HUES6 (cell line): ENCODE data around the gene PLA2G4B.

Experiments used
- H3K27ac ChIP-seq: 2 replicates; pipeline ENCODE4 v1.7.0; 2013; ENCODE audit warnings: low read depth, mild to moderate bottlenecking, low read length, inconsistent platforms
- H3K27me3 ChIP-seq: 2 replicates; pipeline ENCODE4 v1.6.1; 2013; ENCODE audit warnings: low read length; ENCODE audit not compliant: control insufficient read depth, insufficient read depth
- H3K36me3 ChIP-seq: 2 replicates; pipeline ENCODE4 v1.6.1; 2013; ENCODE audit warnings: low read length; ENCODE audit not compliant: control insufficient read depth, insufficient read depth
- H3K4me1 ChIP-seq: 2 replicates; pipeline ENCODE4 v1.6.1; 2013; ENCODE audit warnings: low read length; ENCODE audit not compliant: control insufficient read depth, insufficient read depth
- H3K4me3 ChIP-seq: 2 replicates; pipeline ENCODE4 v1.5.1; 2013; ENCODE audit warnings: low read depth, low read length
- H3K9ac ChIP-seq: one replicate; pipeline ENCODE4 v1.6.1; 2013; ENCODE audit warnings: mild to moderate bottlenecking, low read length
- H3K9me3 ChIP-seq: 2 replicates; pipeline ENCODE4 v1.6.1; 2013; ENCODE audit warnings: low read depth, low read length; ENCODE audit not compliant: control insufficient read depth, insufficient read depth

The PLA2G4B gene, protein sequence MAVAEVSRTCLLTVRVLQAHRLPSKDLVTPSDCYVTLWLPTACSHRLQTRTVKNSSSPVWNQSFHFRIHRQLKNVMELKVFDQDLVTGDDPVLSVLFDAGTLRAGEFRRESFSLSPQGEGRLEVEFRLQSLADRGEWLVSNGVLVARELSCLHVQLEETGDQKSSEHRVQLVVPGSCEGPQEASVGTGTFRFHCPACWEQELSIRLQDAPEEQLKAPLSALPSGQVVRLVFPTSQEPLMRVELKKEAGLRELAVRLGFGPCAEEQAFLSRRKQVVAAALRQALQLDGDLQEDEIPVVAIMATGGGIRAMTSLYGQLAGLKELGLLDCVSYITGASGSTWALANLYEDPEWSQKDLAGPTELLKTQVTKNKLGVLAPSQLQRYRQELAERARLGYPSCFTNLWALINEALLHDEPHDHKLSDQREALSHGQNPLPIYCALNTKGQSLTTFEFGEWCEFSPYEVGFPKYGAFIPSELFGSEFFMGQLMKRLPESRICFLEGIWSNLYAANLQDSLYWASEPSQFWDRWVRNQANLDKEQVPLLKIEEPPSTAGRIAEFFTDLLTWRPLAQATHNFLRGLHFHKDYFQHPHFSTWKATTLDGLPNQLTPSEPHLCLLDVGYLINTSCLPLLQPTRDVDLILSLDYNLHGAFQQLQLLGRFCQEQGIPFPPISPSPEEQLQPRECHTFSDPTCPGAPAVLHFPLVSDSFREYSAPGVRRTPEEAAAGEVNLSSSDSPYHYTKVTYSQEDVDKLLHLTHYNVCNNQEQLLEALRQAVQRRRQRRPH

DNA sequence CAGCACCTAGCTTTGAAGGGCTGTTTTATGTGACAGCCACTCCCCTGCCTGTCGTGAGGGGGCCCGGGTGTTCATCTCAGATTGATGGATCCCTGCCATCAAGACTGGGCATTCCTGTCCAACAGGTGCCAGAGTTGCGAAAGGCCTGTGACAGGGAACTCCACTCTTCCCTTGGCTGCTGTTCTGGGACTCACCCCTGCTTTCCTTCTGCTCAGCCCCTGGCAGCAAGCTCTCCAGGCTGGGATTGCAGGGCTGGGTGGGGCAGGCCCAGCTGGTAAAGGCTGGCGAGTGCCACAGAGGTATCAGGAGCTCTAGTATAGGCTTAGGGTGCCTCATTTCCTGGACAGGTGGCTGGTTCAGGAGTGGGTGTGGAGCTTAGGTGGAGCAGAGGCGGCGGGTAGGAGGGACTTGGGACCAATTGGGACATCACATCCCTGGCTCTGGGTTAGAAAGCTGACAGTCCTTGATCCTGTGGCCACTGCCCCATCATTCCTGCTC, at the start of gene PLA2G4B:
Gene PLA2G4B, plus strand, starts transcription at position 448 of the 498 bp plus-strand sequence. CDS start 67 bp downstream, outside the sequence.
- peaks cover 6% of the 10 kb centered on the region for H3K36me3 ChIP-seq

DNA sequence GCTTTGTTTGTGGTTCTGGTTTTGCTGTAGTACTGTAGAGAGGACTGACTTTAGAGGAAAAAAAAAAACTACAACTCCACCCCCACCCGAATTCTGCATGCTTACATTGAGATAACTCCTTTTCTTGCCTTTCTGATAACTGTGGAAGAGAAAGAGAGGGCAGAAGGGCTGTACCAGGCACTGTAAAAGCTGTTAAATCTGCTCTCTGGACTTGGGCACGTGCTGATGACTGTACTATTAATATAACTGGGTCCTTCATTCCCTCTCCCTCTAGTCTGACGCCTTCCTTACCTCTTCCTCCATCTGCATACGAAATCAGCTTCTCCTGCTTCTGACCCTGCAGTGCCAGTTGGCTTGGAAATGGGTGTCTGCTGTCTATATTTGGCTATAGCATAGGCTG, 49.4 kb upstream of the PLA2G4B start:
- Histone ChIP-seq H3K27ac (no peak overlapping the region), H3K4me1 (peaks cover 34% of the 10 kb centered on the region), H3K27me3 (no peaks in the 10 kb centered on the region), H3K9ac (no peak overlapping the region), H3K9me3 (no peaks in the 10 kb centered on the region), H3K36me3 (no peaks in the 10 kb centered on the region), H3K4me3 (no peak overlapping the region)

More for the DNA sequence above, at the start of gene PLA2G4B:
- Histone ChIP-seq H3K9me3 (no peaks in the 10 kb centered on the region), H3K4me1 (no peaks in the 10 kb centered on the region), H3K9ac (no peak within 1 kb of the TSS), H3K27ac (no peak within 1 kb of the TSS), H3K27me3 (no peaks in the 10 kb centered on the region), H3K4me3 (no peak within 1 kb of the TSS)

DNA sequence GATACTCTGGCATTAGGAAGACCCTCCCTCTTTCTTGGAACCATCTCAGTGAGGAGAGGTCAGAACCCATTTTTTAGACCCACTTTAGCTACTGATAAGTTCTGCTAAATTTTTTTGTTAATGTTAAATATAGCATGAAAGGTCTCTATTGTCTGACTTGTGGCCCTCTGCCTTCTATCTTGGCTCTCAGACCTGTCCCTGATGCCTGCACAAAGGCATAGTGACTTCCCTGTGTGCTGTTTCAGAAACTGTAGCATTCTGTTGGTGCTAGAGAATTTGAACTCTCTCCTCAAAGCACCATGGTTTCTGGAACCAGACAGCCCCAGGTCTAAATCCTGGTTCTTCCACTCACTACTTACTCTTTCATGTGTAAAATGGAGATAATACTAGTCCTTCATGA, 49.0 kb upstream of the PLA2G4B start:
- Histone ChIP-seq H3K27ac (no peak overlapping the region), H3K4me1 (peaks cover 34% of the 10 kb centered on the region)

DNA sequence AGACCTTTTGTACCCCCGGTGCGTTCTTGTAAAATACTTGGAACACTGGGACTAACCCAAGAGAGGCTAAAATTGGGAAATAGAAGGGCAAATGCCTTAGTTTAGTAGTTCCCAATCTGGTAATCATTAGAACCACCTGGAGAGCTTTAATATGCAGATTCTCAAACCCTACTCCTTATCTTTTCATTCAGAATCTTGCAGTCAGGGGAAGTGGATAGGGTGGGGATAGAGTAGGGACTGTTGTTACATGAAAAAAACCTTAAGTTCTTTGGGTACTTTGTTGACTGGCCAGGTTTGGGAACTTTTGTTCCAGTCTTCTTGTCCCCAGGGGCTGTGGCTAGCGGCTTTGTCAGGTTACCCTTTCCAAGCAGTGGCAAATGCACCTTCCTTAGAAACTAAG, 48.5 kb upstream of the PLA2G4B start:
- Histone ChIP-seq H3K9ac (no peak overlapping the region), H3K27ac (no peak overlapping the region), H3K4me1 (peaks cover 34% of the 10 kb centered on the region), H3K9me3 (no peaks in the 10 kb centered on the region), H3K27me3 (no peaks in the 10 kb centered on the region), H3K4me3 (no peak overlapping the region), H3K36me3 (no peaks in the 10 kb centered on the region)

More for the DNA sequence above, 49.0 kb upstream of the PLA2G4B start:
- H3K4me3 ChIP-seq: no peak overlapping the region
- H3K9ac ChIP-seq: no peak overlapping the region
- no peaks in the 10 kb centered on the region for H3K36me3 ChIP-seq
- H3K27me3 ChIP-seq: no peaks in the 10 kb centered on the region
- H3K9me3 ChIP-seq: no peaks in the 10 kb centered on the region

DNA sequence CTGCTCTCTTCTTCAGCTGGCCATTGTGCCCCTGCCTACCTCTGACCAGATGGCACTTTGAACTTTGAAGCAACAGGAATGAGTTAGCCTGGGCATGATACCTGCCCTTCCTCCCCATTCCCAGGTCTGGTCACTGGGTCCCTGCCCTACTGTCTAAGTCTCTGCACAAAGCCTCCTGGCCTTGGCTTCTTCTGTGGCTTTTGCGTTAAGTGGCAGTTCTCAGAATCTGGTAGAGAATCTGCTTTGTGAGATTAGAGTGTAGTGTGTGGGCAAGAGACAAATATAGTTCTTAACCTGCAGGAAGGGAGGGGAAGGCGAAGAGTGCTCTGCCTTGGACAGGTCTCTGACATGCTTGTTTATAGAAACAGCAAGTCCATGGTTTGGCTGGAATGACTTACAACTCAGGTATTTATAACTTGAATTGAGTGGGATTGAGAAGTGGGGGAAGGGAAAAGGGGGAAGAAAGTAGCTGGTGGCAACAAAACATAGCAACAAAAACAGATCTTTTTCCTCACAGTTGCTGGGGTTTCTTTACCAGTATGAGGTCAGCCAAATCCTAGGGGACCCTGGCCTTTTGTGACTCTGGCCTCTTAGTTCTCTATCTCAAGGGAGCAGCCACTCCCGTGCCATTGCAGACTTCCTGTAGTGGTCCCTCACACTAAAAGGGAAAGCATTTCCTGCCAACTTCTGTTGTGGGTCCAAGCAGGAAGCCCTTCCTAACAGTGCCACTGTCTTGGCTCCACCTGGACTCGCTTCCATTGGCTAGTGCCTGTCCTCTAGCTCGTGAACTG, 47.7 kb upstream of the PLA2G4B start:
- no peaks in the 10 kb centered on the region for H3K27me3 ChIP-seq
- H3K4me3 ChIP-seq: no peak overlapping the region
- H3K9me3 ChIP-seq: no peaks in the 10 kb centered on the region
- no peaks in the 10 kb centered on the region for H3K36me3 ChIP-seq
- peak overlapping the region; percentile 38 for H3K9ac ChIP-seq
- peaks cover 34% of the 10 kb centered on the region for H3K4me1 ChIP-seq
- H3K27ac ChIP-seq: peak overlapping the region; percentile 7; the same call in 1 of the 2 replicates

DNA sequence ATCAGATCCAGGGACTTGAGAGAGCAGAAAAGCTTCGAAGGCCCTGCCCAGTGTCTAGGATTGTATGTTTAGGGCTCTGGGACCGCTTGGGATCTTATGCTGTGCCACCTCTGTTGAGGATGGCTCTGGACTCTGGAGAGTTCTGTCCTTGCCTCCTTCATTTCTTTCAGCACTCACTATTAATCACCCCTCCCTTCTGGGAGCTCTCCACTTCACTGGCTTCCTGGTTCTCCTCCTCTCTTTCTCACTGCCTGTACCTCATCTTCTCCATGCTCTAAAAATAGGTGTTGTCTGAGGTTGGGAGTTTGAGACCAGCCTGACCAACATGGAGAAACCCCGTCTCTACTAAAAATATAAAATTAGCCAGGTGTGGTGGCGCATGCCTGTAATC, 47.1 kb upstream of the PLA2G4B start:
- Histone ChIP-seq H3K36me3 (no peaks in the 10 kb centered on the region), H3K27ac (peak overlapping the region; percentile 7; the same call in 1 of the 2 replicates), H3K9me3 (no peaks in the 10 kb centered on the region), H3K4me3 (no peak overlapping the region), H3K9ac (peak overlapping the region; percentile 29), H3K27me3 (no peaks in the 10 kb centered on the region), H3K4me1 (peaks cover 34% of the 10 kb centered on the region)

DNA sequence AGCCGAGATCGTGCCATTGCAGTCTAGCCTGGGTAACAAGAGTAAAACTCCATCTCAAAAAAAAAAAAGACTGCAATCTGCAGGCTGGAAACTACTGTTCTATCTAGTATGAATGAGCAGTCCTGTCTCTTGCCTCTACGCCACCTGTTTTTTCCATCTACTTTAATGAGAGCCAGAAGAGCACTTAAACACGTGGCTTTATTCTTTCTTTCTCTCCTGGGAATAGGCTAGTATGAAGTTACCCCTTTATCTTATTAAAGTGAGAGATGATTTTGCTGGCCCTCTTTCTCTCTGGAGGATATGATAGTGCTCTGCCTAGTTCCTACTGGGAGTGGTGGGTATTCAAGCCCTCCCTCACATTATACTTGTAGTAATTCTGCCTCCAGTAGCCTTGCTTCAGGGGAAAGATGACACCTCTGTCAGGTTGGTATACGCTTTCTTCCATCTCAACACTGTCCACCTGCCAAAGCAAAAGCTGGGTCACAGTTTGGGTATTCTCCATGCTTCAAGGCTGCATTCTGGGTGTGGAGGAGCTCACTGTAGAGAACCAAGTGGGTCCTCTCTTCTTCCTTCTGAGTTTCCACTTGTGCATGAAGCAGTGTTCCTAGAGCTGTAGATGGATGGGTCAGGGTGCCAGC, 46.5 kb upstream of the PLA2G4B start:
- no peaks in the 10 kb centered on the region for H3K9me3 ChIP-seq
- H3K9ac ChIP-seq: no peak overlapping the region
- no peak overlapping the region for H3K27ac ChIP-seq
- no peaks in the 10 kb centered on the region for H3K27me3 ChIP-seq
- peaks cover 34% of the 10 kb centered on the region for H3K4me1 ChIP-seq
- no peaks in the 10 kb centered on the region for H3K36me3 ChIP-seq
- no peak overlapping the region for H3K4me3 ChIP-seq

DNA sequence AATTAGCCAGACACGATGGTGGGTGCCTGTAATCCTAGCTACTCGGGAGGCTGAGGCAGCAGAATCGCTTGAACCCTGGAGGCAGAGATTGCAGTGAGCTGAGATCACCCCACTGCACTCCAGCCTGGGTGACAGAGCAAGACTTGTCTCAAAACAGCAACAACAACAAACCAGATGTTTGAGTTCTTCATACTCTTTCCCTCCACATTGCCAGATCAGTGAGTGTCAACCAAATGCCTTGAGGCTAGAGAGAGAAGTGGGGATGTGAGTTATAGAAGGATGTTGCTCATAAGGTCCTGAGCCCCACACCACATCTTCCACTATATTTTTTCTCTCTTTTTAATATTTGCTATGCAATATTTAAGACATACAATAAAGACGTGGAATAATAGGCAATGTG, 44.6 kb upstream of the PLA2G4B start:
- H3K36me3 ChIP-seq: no peaks in the 10 kb centered on the region

DNA sequence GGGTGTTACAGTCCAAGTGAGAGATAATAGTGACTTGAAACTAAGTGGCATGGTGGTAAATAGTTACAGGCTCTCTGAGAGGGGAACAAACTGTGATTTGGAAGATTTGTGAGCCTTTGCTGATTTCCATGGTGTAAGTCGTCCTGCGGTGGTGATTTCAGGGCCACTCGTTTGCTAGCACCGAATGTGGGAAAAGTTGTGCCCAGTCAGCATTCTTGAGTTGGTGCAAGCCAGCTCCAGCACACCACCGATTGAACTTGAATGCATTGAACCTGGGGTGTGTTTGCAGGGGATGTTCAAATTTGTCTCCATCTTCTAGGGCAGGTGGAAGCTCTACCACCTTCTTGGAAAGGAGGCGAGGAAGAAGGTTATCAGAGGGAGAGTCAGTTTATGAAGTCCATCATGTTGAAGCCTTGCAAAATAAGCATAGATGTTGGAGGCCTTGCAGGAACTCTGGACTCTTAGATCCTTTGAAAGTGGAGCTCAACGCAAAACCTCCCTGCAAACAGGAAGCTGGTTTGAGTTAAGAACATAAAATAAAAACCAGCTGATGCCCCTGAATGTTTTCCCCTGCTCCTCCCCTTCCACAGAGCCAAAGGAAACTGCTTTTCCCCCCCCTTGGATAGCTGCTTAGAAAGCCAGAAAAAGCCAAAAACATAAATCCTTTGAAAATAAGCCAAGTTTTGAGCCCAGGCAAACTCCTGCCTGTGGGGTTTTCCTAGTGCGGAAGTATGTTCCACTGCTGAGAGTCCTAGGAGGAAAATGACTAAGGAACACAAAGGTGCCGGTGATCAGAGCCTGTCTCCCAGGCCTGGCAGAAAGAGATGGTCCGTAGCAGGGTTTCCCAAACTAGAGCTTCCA, 42.4 kb upstream of the PLA2G4B start:
- Histone ChIP-seq H3K9me3 (no peaks in the 10 kb centered on the region), H3K36me3 (no peaks in the 10 kb centered on the region), H3K27me3 (no peaks in the 10 kb centered on the region), H3K4me1 (peaks cover 5% of the 10 kb centered on the region), H3K27ac (no peak overlapping the region), H3K4me3 (no peak overlapping the region), H3K9ac (no peak overlapping the region)

More for the DNA sequence above, 44.6 kb upstream of the PLA2G4B start:
- peaks cover 26% of the 10 kb centered on the region for H3K4me1 ChIP-seq
- H3K9ac ChIP-seq: no peak overlapping the region
- no peak overlapping the region for H3K27ac ChIP-seq
- H3K27me3 ChIP-seq: no peaks in the 10 kb centered on the region
- H3K9me3 ChIP-seq: no peaks in the 10 kb centered on the region
- H3K4me3 ChIP-seq: no peak overlapping the region
